ENCODE results near the gene SLC35F4.
"Not testable (repeated sequence)": the region's sequence is repeated elsewhere in the genome, so short reads cannot be mapped to it uniquely, and the experiment has no call there.

The SLC35F4 gene

DNA sequence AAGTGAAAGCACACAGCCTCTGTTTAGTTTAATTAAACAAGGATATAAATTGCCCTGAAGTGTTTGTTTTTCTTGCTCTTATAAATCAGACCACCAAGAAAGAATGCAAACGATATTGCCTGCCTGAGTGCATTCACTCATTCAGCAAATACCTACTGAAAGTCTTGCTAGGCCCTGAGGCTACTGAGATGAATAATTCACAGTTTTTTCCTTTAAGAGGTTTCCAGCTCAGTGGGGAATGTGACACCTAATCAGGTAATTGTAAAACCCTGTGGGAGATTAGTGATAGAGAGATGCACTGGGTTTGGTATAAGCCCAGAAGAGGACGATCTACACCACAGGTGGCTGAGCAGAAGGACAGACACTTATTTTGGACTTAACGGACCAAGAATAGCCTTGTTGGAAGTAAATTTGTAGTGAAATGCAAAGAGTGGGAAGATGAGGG, 151.4 kb downstream of the SLC35F4 start:
- DNase-seq = no peak

DNA sequence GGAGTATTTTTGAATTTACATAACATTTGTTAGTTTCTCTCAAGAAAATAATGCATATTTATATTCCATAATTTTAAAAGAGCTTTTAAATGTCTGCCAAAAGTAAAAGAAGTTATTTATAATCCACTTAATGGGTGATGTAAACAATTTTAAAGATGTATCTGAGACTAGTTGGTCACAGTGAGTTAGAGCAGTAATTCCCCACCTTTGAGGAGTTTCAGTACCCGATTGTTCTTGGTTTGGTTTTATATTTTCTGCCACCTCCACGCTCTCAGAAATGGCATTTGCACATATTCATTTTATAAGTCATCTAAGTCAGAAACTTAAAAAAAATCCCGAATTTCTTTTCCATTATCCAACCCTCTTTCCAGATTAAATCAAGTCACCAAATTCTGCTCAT, 153.2 kb downstream of the SLC35F4 start:
- DNase-seq = no peak

DNA sequence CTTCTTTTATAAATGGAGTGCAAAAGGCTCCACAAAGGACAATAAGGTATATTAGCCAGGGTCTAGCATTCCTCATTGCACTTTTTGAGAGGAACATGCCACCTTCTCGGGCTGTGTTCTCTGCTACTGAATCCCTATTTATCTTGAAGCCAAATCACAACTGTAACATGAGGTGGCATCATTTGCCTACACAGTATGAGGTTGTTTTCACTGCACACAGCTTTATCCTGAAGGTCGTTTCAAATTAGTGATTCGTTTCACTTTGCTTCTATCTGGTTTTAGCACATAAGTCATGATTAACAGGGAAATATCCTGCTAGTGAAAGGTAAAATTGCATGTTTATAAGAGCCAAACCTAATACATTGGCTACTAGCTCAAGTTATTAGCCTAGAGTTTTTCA, 153.8 kb downstream of the SLC35F4 start:
- DNase-seq = no peak

- DNase-seq = no peak
Observed at GRCh38 chr14:57709909-57710308, 156.0 kb downstream of the SLC35F4 start.

DNA sequence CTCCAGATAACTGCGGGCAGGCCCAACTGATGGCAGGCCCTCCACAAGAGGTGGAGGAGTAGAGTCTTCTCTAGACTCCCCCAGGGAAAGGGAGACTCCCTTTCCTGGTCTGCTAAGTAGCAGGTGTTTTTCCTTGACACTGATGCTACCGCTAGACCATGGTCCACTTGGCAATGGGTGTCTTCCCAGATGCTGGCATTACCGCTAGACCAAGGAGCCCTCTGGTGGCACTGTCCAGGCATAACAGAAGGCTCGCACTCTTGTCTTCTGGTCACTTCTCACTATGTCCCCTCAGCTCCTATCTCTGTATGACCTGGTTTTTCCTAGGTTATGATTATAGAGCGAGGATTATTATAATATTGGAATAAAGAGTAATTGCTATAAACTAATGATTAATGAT, 156.8 kb downstream of the SLC35F4 start:
- not testable (repeated sequence) for DNase-seq

- no peak for DNase-seq
Observed at GRCh38 chr14:57707219-57707618, 158.7 kb downstream of the SLC35F4 start.

DNA sequence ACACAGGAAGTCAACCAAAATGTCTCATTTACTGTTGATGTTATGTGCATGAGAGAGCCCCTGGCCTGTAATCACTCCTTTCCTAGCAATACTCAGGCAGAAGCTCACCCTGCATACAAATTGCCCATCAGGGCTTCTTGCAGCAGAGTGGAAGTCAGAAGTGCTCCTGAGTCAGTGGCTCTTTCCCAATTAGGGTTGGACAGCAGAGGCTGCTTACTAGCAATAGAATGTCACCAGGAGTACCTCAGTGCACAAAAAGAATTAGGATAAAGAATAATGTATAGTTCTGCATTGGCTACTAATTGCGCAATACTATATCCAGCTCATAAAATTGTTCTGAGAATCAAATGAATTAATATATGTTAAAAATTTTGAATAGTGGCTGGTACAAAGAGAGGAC, 161.1 kb downstream of the SLC35F4 start:
- no peak for DNase-seq

DNA sequence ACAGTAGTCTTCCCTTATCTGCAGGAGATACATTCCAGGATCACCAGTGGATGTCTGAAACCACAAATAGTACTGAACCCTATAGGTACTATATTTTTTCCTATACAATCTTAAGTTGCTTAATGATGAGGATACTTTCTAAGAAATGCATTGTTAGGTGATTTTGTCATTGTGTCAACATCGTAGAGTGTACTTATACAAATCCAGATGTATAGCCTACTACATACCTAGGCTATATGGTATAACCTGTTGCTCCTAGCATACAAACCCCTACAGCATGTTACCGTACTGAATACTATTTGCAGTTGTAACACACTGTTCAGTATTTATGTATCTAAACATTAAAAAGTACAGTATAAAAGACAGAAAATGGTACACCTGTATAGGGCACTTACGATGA, 165.9 kb downstream of the SLC35F4 start:
- no peak for DNase-seq

DNA sequence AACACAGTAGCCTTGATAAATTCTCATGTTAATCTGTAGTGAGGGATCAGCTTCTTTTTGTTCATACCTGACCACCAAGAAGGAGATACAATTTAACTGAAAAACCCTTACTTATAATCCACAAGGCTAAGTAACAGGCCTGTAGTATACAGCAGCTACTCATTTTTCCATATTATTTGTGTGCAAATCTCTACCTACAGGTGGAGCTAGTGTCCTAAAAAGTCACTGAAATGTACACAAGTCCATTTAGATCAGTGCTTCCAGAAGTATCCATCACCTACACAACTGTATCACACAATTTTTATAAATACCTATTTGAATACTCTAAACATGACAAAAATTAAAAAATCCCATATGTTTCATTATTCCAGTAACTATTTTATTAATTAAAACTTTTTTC, 173.2 kb downstream of the SLC35F4 start:
- no peak for DNase-seq

- DNase-seq = no peak
Observed at GRCh38 chr14:57687416-57687815, 178.5 kb downstream of the SLC35F4 start.

DNA sequence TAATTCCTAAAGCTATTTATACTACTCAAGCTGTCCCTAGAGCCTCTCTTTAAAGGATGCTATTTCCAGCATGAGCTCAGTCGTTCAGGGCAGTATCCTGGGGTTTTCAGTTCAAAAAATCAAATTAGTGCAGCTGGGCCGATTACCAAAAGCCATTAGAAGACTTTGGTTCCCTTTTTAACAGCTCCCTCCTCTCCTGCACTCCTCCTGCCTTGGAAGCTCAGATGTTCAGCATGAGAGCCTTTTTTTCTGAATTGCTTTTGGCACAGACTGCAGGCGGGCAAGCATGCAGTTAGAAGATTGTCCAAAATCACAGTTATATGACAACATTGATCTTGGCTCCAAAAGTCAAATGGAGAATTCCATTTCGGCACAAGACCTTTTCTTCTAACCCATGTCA, 179.6 kb downstream of the SLC35F4 start:
- no peak for DNase-seq

DNA sequence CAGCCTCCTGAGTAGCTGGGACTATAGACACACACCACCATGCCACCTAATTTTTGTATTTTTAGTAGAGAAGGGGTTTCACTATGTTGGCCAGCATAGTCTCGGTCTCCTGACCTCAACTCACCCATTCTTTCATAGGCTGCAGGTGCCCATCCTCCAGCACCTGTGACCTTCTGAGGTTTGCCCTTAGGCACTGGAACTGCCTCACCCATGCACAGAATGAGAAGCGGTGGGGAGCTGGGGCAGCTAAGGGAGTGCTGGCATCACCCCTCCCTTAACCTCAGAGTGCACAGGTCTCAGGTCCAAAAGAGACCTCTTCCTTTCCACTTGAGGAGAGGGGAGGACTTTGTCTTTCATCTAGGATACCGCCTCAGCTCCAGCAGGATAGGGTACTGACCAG, 194.9 kb downstream of the SLC35F4 start:
- DNase-seq = no peak

- no peak for DNase-seq
Observed at GRCh38 chr14:57660208-57660607, 205.7 kb downstream of the SLC35F4 start.

DNA sequence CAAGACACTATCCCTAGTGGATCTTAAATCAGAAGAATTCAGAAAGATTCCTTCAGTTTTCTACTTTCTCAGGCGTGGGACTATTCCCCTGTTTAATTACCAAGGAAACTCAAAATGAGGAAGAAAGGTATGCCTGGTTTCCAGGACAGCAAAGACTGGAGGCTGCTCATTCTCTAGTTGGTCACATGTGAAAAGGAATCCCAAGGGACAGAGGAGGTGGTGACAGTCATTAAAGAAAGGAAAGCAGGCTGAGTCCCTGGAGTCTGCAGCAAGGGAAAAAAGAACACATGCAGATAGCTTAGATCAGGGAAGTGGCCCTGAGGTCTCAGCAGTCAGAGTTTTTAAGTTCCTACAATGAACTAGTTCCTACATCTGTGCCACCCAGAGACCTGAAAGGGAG, 206.8 kb downstream of the SLC35F4 start:
- no peak for DNase-seq

- DNase-seq = no peak
Observed at GRCh38 chr14:57657487-57657886, 208.4 kb downstream of the SLC35F4 start.

DNA sequence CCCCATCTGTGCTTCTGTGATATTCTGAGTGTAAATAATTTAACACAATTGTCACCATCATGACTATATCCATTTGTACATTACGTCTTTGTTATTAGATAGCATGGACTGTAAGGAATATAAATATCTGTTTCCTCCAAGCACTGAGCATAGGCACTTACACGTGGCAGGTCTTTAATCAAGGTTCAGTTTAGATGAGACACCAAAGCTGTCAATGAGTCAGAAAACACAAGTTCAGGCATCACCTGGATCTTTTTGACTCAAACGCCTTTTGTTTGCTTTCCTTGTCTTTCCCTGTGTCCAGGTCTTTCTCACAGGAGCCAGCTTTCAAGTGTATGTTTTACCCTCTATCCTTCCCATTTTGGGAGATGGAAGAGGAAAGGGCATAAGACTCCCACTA, 209.0 kb downstream of the SLC35F4 start:
- no peak for DNase-seq

- no peak for DNase-seq
Observed at GRCh38 chr14:57652769-57653168, 213.1 kb downstream of the SLC35F4 start.

DNA sequence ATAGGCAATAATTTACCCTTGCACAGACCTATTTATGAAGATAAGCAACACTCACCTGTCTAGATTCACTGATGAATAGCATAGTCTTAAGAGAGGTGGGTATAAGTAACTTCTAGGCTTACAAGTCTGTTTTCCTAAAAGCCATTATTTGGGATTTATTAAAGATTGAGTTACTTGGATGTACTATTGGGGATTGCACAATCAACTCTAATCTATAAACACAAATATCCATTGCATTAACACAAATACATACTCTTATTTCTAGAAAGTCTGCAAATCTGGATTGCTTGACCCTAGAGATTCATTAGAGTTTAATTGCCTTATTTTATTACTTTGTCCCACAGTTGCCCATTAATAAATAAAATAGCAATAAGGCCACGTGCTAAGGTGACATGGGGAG, 224.1 kb downstream of the SLC35F4 start:
- DNase-seq = no peak

DNA sequence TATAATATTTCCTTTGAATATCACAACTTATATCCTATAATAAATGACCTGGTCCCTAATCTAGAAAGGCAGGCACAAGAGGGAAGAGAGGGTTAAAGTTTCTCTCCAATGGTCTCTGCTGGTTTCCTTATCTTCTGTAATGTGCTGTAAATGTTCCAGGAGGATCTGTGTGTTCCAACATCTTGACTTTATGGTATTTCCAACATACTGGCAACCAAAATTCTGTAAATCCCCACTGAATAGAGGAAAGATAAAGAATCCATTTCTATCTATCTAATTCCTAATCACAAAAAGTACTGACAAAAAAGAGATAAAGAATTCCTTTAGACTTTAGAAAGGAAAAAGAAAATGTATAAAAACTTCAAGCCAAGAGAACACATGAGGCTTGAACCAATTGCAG, 225.9 kb downstream of the SLC35F4 start:
- DNase-seq = no peak

- DNase-seq = no peak
Observed at GRCh38 chr14:57637901-57638300, 228.0 kb downstream of the SLC35F4 start.

GRCh38 chr14:57634335-57634734, 231.6 kb downstream of the SLC35F4 start:
- DNase-seq = no peak

DNA sequence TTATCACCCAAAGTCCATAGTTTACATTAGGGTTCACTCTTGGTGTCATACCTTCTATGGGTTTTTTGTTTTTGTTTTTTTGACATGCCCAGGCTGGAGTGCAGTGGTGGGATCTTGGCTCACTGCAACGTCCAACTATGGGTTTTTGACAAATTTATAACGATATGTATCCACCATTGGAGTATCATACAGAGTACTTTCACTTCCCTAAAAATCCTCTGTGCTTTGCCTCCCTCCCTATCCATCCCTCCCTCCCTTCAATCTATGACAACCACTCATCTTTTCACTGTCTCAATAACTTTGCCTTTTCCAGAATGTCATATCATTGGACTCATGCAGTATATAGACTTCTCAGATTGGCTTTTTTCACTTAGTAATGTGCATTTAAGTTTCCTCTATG, 233.2 kb downstream of the SLC35F4 start:
- no peak for DNase-seq

DNA sequence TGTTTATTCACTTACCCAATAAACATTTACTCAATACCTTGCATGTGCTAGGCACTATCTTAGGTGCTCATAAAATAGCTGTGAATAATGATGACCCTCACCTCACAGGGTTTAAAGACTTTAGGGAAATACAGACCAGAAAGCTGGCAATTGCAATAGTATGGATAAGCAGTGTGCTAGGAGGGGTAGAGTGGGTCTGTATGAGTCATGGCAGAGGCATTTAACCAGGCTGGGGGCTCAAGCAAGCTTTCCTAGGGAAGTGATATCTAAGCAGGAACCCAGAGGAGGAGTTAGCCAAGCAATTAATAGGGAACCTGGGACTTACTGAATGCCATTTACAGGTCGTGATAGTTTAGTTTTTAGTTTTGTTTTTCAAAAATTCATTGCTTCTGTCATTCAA, 248.4 kb downstream of the SLC35F4 start:
- no peak for DNase-seq

DNA sequence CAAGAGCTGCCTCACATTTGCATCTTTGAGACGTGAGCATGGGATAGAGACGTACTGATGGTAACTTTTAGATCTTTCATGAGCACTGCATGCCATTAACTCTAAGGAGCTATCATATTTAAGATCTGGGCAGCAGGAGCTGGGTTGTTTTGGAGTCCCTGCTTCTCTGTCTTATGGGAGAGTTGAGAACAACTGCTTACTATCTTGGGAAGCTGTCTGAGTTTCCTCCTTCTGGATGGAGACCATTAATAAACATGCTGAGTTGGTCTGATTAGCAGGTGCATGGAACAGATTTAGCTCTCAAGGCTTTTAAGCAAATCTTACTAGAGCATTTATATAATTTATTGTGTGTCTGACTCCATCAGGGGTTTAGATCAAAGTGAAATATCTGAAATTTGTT, 252.9 kb downstream of the SLC35F4 start:
- no peak for DNase-seq

DNA sequence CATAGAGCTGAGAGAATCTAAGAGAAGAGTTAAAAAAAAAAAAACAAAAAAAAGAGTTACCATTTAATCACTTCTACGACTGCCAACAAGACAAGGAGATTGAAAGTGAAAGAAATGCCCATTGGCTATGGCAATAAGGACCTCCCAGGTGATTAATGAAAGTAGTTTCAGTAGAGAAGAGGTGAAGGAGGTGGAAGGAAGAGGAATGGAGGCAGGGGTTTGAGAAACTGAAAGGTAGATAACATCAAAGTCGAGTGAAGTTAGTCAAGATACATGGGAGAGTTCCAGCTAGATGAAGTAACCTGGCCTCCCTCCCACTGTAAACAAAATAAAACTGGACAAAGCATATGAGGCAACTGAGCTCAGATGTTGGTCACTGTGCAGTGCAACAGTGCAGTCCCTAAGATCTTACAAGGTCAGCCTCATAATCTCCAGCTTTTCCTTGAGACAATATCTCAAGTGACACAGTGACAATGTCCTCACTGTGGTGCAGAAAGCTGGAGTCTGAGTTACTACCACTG, 254.3 kb downstream of the SLC35F4 start:
- DNase-seq = no peak

- DNase-seq = no peak
Observed at GRCh38 chr14:57610631-57611030, 255.3 kb downstream of the SLC35F4 start.
